SK-N-MC (cell line): ENCODE measurements around the gene RAPGEF2.

Source experiments
- EZH2 ChIP-seq: fragments of 200-600 bp; sonication (generic); IDR thresholded peaks from one replicate; pipeline ENCODE4 v1.6.1; 2017; ENCODE audit warnings: antibody characterized with exemption
- POLR2AphosphoS5 ChIP-seq: IDR thresholded peaks from 2 replicates; pipeline ENCODE4 v1.6.1; 2012; ENCODE audit warnings: mild to moderate bottlenecking, low read depth, low read length, borderline replicate concordance

GRCh38 chr4:159343116-159343515 is 240.2 kb downstream of the RAPGEF2 start:
- TF ChIP-seq EZH2: no peak
- TF ChIP-seq POLR2AphosphoS5: no peak
